ENCODE measurements around the gene DENND1B.

DNA sequence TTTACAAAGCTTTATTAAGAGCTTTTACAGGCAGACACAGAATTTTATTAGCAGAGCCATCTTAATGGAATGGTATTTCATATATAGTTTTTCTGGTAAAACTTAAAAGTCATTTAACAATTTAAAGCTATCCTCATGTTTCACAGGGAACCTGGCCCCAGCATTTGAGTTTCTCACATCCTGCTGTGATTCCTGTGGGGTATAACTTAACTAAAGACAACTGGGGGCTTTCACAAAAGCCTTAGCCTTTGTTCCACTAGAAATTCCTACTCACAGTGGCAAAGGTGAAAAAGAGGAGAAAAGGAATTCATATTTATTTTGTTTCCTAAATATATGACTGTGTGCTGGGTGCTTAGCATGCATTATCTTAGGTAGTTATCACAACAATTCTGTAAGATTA is 233.9 kb downstream of the DENND1B start:
- TF ChIP-seq PAX5 (IDR thresholded peaks at IDR 0.05; ENCODE audit: insufficient read depth, low read length, severe bottlenecking) = no peak
- TF ChIP-seq TAF1 (IDR thresholded peaks at IDR 0.05; ENCODE audit: low read depth, low read length) = no peak
- TF ChIP-seq POLR2AphosphoS5 (IDR thresholded peaks at IDR 0.05; ENCODE audit: low read depth, low read length) = no peak
- TF ChIP-seq POLR2A (IDR thresholded peaks at IDR 0.05; ENCODE audit: low read depth, low read length) = no peak
- no peak for TF ChIP-seq SPI1 (IDR thresholded peaks at IDR 0.05; ENCODE audit: low read depth, low read length)
- TF ChIP-seq POU2F2 (IDR thresholded peaks at IDR 0.05; ENCODE audit: low read depth, low read length) = no peak

Measured in GM12891 (cell line).